DMS53 treated with DMSO at 0.1 percent for 48 hours (cell line): ENCODE results near the gene CDK8.
"Not testable (repeated sequence)": the region's sequence is repeated elsewhere in the genome, so short reads cannot be mapped to it uniquely, and the experiment has no call there.

Experiments used
- DNase-seq: peaks from one replicate; lab custom pipeline; 2025; ENCODE audit not compliant: unreplicated experiment; lab: John Stamatoyannopoulos, UW

CDK8 gene

DNA sequence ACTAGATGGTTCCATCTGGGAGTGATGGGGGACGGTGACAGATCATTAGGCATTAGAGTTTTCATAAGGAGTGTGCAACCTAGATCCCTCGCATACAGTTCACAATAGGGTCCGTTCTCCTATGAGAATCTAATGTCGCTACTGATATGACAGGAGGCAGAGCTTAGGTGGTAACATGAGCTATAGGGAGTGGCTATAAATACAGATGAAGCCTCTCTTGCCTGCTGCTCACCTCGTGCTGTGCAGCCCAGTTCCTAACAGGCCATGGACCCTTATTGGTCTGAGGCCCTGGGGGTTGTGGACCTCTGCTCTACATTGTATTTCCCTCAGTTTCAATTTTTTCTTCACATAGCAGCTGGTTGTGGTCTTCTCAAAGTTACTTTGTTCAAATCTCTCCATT lies 56.5 kb downstream of the CDK8 start:
- DNase-seq, result no peak

GRCh38 chr13:26312019-26312418 lies 58.1 kb downstream of the CDK8 start:
- DNase-seq, result not testable (repeated sequence)

- not testable (repeated sequence) for DNase-seq
Measured at GRCh38 chr13:26316095-26316494, 62.2 kb downstream of the CDK8 start.

- no peak for DNase-seq
Measured at GRCh38 chr13:26320766-26321165, 66.8 kb downstream of the CDK8 start.

- DNase-seq, result no peak
Measured at GRCh38 chr13:26323127-26323526, 69.2 kb downstream of the CDK8 start.

DNA sequence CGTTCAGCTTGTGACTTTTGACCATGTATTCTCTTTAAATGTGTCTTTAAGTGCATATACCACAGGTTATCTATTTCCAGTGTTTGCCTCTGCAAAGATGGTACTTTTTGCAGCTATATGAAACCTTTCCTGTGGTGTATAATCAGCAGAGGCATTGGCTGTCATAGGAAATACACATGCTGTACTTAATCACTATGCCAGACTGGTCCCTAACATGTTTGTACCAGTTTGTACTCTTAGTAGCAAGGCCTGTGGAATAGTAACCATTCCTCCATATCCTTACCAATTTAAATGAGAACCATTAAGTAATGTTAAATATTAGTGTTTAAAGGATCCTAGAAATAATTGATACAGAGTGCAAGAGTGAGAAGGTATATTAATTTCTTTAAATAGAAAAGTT lies 69.8 kb downstream of the CDK8 start:
- no peak for DNase-seq

DNA sequence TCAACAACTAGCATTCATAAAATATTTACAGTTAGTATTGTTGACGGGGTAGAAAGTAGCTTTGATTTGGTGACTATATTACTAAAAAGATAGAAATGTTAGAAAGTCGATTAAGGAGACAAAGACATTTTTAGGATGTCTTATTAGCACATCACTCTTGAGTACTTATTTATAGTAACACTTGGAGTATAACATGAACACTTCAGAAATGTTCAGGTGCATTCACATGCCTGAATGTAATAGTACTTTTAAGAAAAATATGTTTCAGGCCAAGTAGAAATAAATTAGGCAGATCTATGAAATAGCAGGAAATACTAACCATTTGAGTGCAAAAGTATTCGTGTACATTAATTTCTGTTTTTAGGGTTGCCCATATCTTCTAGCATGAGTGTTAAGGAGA lies 70.4 kb downstream of the CDK8 start:
- no peak for DNase-seq

- DNase-seq, result no peak
Measured at GRCh38 chr13:26324867-26325266, 70.9 kb downstream of the CDK8 start.

DNA sequence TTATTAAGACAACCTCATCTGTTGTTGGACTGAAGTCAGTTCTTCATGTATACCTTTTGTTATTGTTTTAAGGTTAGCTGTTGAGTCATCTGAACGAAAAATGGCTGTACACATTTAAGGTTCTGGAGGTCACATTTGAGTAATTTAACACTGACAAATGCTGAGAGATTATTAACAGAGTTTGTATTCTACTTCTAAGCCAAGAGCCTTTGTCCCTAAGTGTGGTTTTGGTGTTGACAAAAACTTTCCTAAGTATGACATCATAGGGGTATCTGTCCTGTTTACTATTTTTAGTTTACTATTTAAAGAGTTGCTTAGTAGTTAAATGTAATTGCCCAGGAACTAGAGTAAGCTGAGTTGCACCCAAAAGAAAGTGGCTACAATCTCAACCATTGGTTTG lies 71.9 kb downstream of the CDK8 start:
- no peak for DNase-seq

- no peak for DNase-seq
Measured at GRCh38 chr13:26326562-26326961, 72.6 kb downstream of the CDK8 start.

DNA sequence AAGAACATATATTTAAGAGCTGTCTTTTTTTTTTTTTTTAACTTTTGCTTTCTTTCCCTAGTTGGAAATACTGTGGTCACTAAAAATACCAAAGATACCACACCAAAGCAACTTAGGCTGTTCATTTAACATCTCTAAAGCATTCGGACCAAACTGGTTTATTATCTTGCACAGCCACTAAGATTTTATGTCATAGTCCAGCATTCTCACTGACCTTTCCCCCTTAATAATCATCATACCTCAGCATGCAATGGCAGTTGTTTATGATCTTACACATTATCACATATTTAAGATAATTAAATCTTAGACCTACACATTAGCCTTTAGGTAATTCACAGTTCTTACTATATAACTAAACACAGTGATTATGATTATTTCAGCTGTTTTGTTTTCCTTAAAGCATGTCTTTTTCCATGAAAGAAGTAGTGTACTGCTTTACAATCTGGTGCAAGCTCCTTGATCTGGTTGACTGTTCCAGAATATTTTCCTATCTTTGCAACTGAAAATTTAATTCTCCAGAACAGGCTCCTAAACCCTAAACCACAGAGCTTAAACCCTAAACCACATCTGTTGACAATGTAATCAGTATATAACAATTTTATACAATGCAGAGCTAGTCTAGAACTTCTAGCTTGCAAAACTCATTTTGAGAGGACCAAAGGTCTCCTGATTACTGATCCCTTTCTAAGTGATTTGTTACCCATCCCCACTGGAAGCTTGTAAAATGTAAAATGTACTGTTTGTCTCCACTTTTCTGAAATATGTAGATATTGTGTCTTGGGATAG lies 74.2 kb downstream of the CDK8 start:
- no peak for DNase-seq

- DNase-seq, result no peak
Measured at GRCh38 chr13:26335158-26335557, 81.2 kb downstream of the CDK8 start.

- no peak for DNase-seq
Measured at GRCh38 chr13:26340807-26341206, 86.9 kb downstream of the CDK8 start.

- no peak for DNase-seq
Measured at GRCh38 chr13:26342898-26343297, 89.0 kb downstream of the CDK8 start.

DNA sequence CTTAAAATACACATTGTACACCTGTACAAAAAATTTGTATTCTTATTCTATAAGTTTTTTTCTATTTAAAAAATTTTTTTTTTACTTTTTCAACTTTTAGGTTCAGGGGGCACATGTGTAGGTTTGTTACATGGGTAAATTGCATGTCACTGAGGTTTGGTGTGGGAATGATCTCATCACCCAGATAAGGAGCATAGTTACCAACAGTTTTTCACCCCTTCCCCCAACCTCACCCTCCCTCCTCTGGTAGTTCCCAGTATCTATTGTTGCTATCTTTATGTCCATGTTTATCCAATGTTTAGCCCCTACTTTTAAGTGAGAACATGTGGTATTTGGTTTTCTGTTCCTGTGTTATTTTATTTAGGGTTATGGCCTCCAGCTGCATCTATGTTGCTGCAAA lies 89.9 kb downstream of the CDK8 start:
- no peak for DNase-seq

GRCh38 chr13:26344980-26345379 lies 91.1 kb downstream of the CDK8 start:
- no peak for DNase-seq

DNA sequence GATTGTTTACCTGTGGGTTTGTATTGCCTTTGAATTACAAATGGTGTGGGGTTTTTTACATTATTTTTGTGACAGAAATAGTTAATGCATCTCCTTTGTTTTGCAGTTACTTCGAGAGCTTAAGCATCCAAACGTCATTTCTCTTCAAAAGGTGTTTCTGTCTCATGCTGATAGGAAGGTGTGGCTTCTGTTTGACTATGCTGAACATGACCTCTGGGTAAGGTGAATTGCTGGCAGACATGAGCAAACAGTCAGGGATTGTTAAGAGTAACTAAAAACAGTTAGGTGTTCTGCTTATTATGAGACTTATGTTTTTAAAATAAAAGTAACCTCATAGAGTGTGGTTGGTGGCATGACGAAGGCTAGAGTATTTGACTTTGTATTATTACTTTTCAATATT lies 95.0 kb downstream of the CDK8 start:
- DNase-seq, result no peak

- no peak for DNase-seq
Measured at GRCh38 chr13:26362261-26362660, 108.3 kb downstream of the CDK8 start.

DNA sequence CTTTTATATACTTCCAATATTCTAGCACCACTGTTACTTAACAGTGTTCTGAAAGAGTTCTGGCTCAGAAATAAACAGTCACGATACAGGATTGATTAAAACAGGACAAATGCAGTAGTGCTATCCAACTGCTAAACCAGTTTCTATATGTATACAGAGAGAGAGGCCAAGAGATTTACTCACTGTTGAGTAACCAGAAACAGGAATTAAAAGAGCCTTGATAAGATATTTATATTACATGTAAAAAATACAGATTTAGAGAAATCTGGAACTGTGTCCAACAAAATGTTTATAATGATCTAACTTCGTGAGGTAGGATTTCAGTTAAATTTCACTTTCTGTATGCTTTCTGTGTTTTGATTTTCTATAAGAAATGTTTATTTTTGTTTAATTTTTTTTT lies 116.6 kb downstream of the CDK8 start:
- no peak for DNase-seq

DNA sequence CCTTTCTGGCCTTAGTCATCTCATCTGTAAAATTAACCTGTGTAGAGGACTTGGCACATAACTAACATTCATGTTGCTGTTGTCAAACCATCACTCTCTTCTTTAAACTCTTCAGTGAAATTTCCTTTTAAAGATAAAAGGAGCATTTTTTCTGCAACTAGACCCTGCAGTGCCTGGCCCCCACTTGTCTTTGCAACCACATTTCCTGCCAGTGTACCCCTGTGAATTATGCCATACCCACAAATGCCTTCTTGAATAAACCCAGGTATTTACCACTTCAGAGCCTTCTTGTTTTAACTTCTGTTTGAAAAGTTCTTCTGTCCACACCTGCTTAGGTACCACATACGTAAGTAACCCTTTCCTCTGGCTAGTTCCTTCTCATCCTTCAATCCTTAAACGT lies 118.8 kb downstream of the CDK8 start:
- no peak for DNase-seq

- DNase-seq, result no peak
Measured at GRCh38 chr13:26376430-26376829, 122.5 kb downstream of the CDK8 start.

DNA sequence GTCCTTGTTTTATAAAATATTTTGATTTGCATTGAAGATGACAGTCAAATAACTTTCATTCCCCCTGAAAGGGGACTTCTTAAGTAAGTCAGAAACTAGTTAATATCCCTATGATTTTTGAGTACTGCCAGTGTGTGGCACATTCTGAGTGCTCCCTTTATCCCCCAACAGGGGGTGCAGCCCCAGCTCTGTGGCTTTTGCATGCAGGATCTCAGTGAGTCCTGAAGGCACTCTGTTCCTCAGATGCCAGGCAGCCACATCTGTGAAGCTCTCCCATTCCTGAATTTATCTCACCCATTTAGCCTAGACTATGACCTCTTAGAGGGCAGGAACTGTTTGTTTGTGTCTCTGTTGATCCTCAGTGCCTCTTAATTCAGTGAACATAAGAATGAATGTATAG lies 123.1 kb downstream of the CDK8 start:
- no peak for DNase-seq

DNA sequence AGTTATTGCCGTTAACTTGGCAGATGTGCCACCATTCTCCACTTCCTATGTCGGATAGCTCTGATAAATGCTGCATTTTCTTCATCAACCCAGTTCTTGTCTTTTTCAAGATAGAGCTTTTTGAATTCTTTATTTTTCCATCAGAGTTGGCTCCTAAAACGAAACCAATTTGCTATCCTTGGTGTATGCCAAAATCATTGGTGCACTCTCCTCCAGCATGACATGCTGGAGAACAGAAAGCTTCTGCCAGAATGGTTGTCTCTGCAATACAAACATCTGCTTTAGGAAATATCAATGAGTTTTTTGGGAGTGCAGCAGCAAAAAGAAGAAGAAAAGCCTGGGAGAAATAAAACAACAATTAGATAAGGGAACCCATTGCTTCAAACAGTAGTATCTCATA lies 124.2 kb downstream of the CDK8 start:
- no peak for DNase-seq
